GM23248 (cell line): ENCODE measurements around the gene KLRC1.

Source experiments
- EZH2 ChIP-seq: fragments of 200-600 bp; sonication (generic); IDR thresholded peaks from 2 replicates; pipeline ENCODE4 v1.6.1; 2018; ENCODE audit warnings: antibody characterized with exemption, mild to moderate bottlenecking; ENCODE audit not compliant: insufficient read depth, poor library complexity, severe bottlenecking
- EZH2phosphoT487 ChIP-seq: fragments of 200-600 bp; sonication (generic); IDR thresholded peaks from 2 replicates; pipeline ENCODE4 v1.6.1; 2018; ENCODE audit warnings: antibody characterized with exemption, moderate library complexity, mild to moderate bottlenecking, low read depth; ENCODE audit not compliant: insufficient read depth

GRCh38 chr12:10469701-10470100 lies 16.5 kb upstream of the KLRC1 start:
- TF ChIP-seq EZH2phosphoT487 (no peak), EZH2 (no peak)
